Esophagus muscularis mucosa (tissue), 4 donors: ENCODE results near the gene PCDHGA1.

Experiments used
- CTCF ChIP-seq, 3 experiments: fragments of 200-600 bp in 2 of 3; fragments of 450-650 bp in 1 of 3; sonication (generic) in 2 of 3; IDR thresholded peaks; one replicate each; pipeline ENCODE4 v1.5.1; 2017 to 2019; ENCODE audit warnings: antibody characterized with exemption in 3 of 3, mild to moderate bottlenecking in 2 of 3, moderate library complexity in 1 of 3
- EP300 ChIP-seq: sonication (generic); formaldehyde crosslinking; IDR thresholded peaks from one replicate; pipeline ENCODE4 v1.6.1; 2017; ENCODE audit warnings: antibody characterized with exemption
- POLR2A ChIP-seq: fragments of 450-650 bp; IDR thresholded peaks from one replicate; pipeline ENCODE4 v1.6.1; 2017; ENCODE audit warnings: antibody characterized with exemption, moderate library complexity, mild to moderate bottlenecking, low read depth
- POLR2AphosphoS5 ChIP-seq, 2 donors: sonication (generic); formaldehyde crosslinking; IDR thresholded peaks; one replicate each; pipeline ENCODE4 v1.6.1; 2017; ENCODE audit warnings: antibody characterized with exemption in 2 of 2

- TF ChIP-seq CTCF (IDR thresholded peaks at IDR 0.05), result no peak
- TF ChIP-seq POLR2A, result no peak
- TF ChIP-seq EP300, result no peak
- TF ChIP-seq POLR2AphosphoS5 (IDR thresholded peaks at IDR 0.05), result peak; percentile 23 to 41
Observed at GRCh38 chr5:141476132-141476911, 146.0 kb downstream of the PCDHGA1 start.
